Liver (tissue), 9 donors: ENCODE results near the gene PXYLP1. TPM values are rescaled to one million over a fixed set of nuclear protein-coding genes. Genes with fewer than 3 reads are reported as not detected.
A peak's percentile ranks its signal among the peaks of the same experiment; 100 is the strongest.

ENCODE experiments used
- DNase-seq: peaks from one replicate; pipeline ENCODE4 v3.0.0-alpha.2; 2017; ENCODE audit warnings: low spot score
- H3K27ac ChIP-seq, 2 donors: one replicate each; pipeline ENCODE4 v1.7.0; 2013; ENCODE audit warnings: inconsistent platforms in 2 of 2, low read length in 2 of 2, control low read depth in 1 of 2, low read depth in 1 of 2, mild to moderate bottlenecking in 1 of 2
- H3K27me3 ChIP-seq, 4 donors: one replicate each; pipeline versions ENCODE4 v1.6.1 to v1.7.0; 2013; ENCODE audit warnings: low read length in 3 of 4, inconsistent platforms in 1 of 4, mild to moderate bottlenecking in 1 of 4, moderate library complexity in 1 of 4; ENCODE audit not compliant: control insufficient read depth in 4 of 4, insufficient read depth in 4 of 4
- H3K36me3 ChIP-seq, 4 donors: one replicate each; pipeline versions ENCODE4 v1.6.1 to v1.7.0; 2013; ENCODE audit warnings: low read length in 3 of 4, mild to moderate bottlenecking in 3 of 4, low read depth in 1 of 4, moderate library complexity in 1 of 4; ENCODE audit not compliant: control insufficient read depth in 4 of 4, insufficient read depth in 3 of 4
- H3K4me1 ChIP-seq, 4 donors: one replicate each; pipeline versions ENCODE4 v1.6.1 to v1.7.0; 2013; ENCODE audit warnings: low read length in 3 of 4, mild to moderate bottlenecking in 3 of 4, moderate library complexity in 1 of 4; ENCODE audit not compliant: control insufficient read depth in 4 of 4, insufficient read depth in 4 of 4
- H3K4me3 ChIP-seq, 3 donors: one replicate each; pipeline versions ENCODE4 v1.6.1 to v1.7.0; 2013; ENCODE audit warnings: low read length in 3 of 3, control low read depth in 1 of 3, low read depth in 1 of 3, mild to moderate bottlenecking in 1 of 3
- H3K9ac ChIP-seq, 2 donors: one replicate each; pipeline ENCODE4 v1.7.0; 2013; ENCODE audit warnings: low read length in 2 of 2, mild to moderate bottlenecking in 2 of 2, moderate library complexity in 2 of 2, control low read depth in 1 of 2, low read depth in 1 of 2
- H3K9me3 ChIP-seq, 4 donors: one replicate each; pipeline versions ENCODE4 v1.6.1 to v1.7.0; 2013; ENCODE audit warnings: low read length in 3 of 4; ENCODE audit not compliant: control insufficient read depth in 4 of 4
- ATF3 ChIP-seq: IDR thresholded peaks from 2 replicates; pipeline ENCODE4 v1.6.1; 2016; ENCODE audit warnings: antibody characterized with exemption
- EGR1 ChIP-seq, 2 donors: IDR thresholded peaks; 2 replicates each; pipeline ENCODE4 v1.6.1; 2016 to 2018; ENCODE audit warnings: antibody characterized with exemption in 2 of 2, low read depth in 2 of 2
- FOXA1 ChIP-seq: IDR thresholded peaks from 2 replicates; pipeline ENCODE4 v1.6.1; 2016; ENCODE audit warnings: antibody characterized with exemption
- FOXA2 ChIP-seq: IDR thresholded peaks from 2 replicates; pipeline ENCODE4 v1.6.1; 2016; ENCODE audit warnings: antibody characterized with exemption
- GABPA ChIP-seq, 2 donors: IDR thresholded peaks in 1 of 2; conservative IDR thresholded peaks in 1 of 2; 2 replicates each; pipeline ENCODE4 v1.6.1; 2016; ENCODE audit warnings: antibody characterized with exemption in 2 of 2, mild to moderate bottlenecking in 1 of 2, moderate library complexity in 1 of 2
- HNF4A ChIP-seq, 2 donors: conservative IDR thresholded peaks; 2 replicates each; pipeline ENCODE4 v1.6.1; 2016; ENCODE audit warnings: antibody characterized with exemption in 2 of 2, mild to moderate bottlenecking in 2 of 2
- HNF4G ChIP-seq: IDR thresholded peaks from 2 replicates; pipeline ENCODE4 v1.6.1; 2016; ENCODE audit warnings: antibody characterized with exemption
- JUND ChIP-seq, 2 donors: IDR thresholded peaks; 2 replicates each; pipeline ENCODE4 v1.6.1; 2016; ENCODE audit warnings: antibody characterized with exemption in 2 of 2
- NR2F2 ChIP-seq: IDR thresholded peaks from 2 replicates; pipeline ENCODE4 v1.6.1; 2016; ENCODE audit warnings: antibody characterized with exemption
- RAD21 ChIP-seq, 2 donors: IDR thresholded peaks; 2 replicates each; pipeline ENCODE4 v1.6.1; 2016; ENCODE audit warnings: antibody characterized with exemption in 2 of 2, mild to moderate bottlenecking in 2 of 2
- SP1 ChIP-seq: IDR thresholded peaks from 2 replicates; pipeline ENCODE4 v1.6.1; 2018; ENCODE audit warnings: antibody characterized with exemption, mild to moderate bottlenecking
- TAF1 ChIP-seq: conservative IDR thresholded peaks from 2 replicates; pipeline ENCODE4 v1.6.1; 2016; ENCODE audit warnings: antibody characterized with exemption, mild to moderate bottlenecking
- YY1 ChIP-seq: IDR thresholded peaks from 2 replicates; pipeline ENCODE4 v1.6.1; 2016; ENCODE audit warnings: antibody characterized with exemption, mild to moderate bottlenecking
- WGBS: extraction: QIAGEN DNeasy Blood & Tissue Kit; methylation state at CpG from one replicate; pipeline ENCODE4 v1.1.7; 2013; 5-methylcytosine and 5-hydroxymethylcytosine counted together
- polyA plus RNA-seq, 2 donors: library from polyadenylated mRNA; stranded (reverse) in 1 of 2; unstranded in 1 of 2; fragments of 200-250 nt in 1 of 2; fragments of >200 nt in 1 of 2; fragmentation: Nextera tagmentation in 1 of 2; extraction: Ambion mirVana in 1 of 2; gene quantifications; one replicate each; pipeline versions ENCODE4 v1.2.1 to v1.2.3, GENCODE V29; 2013 to 2015
- total RNA-seq, 2 donors: library from RNA; depleted of rRNA; stranded (reverse); fragments of >200 nt; gene quantifications; one replicate each; pipeline ENCODE4 v1.2.3, GENCODE V29; 2014
- donor health status: healthy.
- donor health status: healthy.
- donor health status: healthy.
- donor health status: healthy.
- donor health status: healthy.

Gene PXYLP1
- total and polyA plus RNA-seq, 4 donors, result 1.1 to 5.3 (median 3.1) TPM

- H3K9ac ChIP-seq, result no peak overlapping the region
- no peak for TF ChIP-seq NR2F2
- no peak overlapping the region for H3K27ac ChIP-seq
- no peaks in the 10 kb centered on the region for H3K27me3 ChIP-seq
- peaks cover 0 to 5% (median 4%) of the 10 kb centered on the region in 4 donors for H3K4me1 ChIP-seq
- no peak for DNase-seq
- no peak overlapping the region for H3K4me3 ChIP-seq
- 84% methylated on average over 5 of the region's 5 CpGs for WGBS
- H3K36me3 ChIP-seq, result no peaks in the 10 kb centered on the region
- H3K9me3 ChIP-seq, result no peaks in the 10 kb centered on the region
Observed at GRCh38 chr3:141240687-141241615, 9.3 kb downstream of the PXYLP1 start.

- Histone ChIP-seq H3K27ac (no peak overlapping the region), H3K27me3 (no peaks in the 10 kb centered on the region), H3K4me3 (no peak overlapping the region), H3K9ac (no peak overlapping the region), H3K36me3 (no peaks in the 10 kb centered on the region), H3K9me3 (no peaks in the 10 kb centered on the region), H3K4me1 (no peaks in the 10 kb centered on the region)
- TF ChIP-seq RAD21 (IDR thresholded peaks at IDR 0.05) (no peak), ATF3 (no peak), GABPA (IDR thresholded peaks at IDR 0.05 in 1 of 2, conservative IDR thresholded peaks at IDR 0.05 in 1 of 2) (no peak), FOXA2 (no peak), EGR1 (IDR thresholded peaks at IDR 0.05; ENCODE audit: low read depth in 2 of 2) (no peak), HNF4A (conservative IDR thresholded peaks at IDR 0.05) (no peak)
- DNase-seq, result peak; percentile 24
- WGBS, result 88% methylated on average over 12 of the region's 12 CpGs
Observed at GRCh38 chr3:141241616-141242376, 10.2 kb downstream of the PXYLP1 start.

GRCh38 chr3:141242377-141243092 lies 10.9 kb downstream of the PXYLP1 start:
- Histone ChIP-seq H3K9ac (no peak overlapping the region), H3K4me3 (no peak overlapping the region), H3K27me3 (no peaks in the 10 kb centered on the region), H3K9me3 (no peaks in the 10 kb centered on the region), H3K4me1 (no peaks in the 10 kb centered on the region), H3K27ac (no peak overlapping the region), H3K36me3 (no peaks in the 10 kb centered on the region)
- TF ChIP-seq ATF3 (no peak), HNF4G (no peak), SP1 (no peak), FOXA1 (no peak), HNF4A (conservative IDR thresholded peaks at IDR 0.05) (no peak), YY1 (no peak), JUND (IDR thresholded peaks at IDR 0.05) (no peak), TAF1 (no peak)
- 90% methylated on average over 5 of the region's 5 CpGs for WGBS
- DNase-seq, result no peak
